Endothelial cell of umbilical vein (primary cell): Measurements from ENCODE around the gene FAM83F.

Experiments used
- EZH2 ChIP-seq: IDR thresholded peaks from 2 replicates; pipeline ENCODE4 v1.6.1; 2012; ENCODE audit warnings: borderline replicate concordance, low read depth, mild to moderate bottlenecking, moderate library complexity, low read length, inconsistent platforms; ENCODE audit not compliant: severe bottlenecking
- MYC ChIP-seq: IDR thresholded peaks from one replicate; pipeline ENCODE4 v1.6.1; 2011; ENCODE audit warnings: mild to moderate bottlenecking, low read depth, low read length
- POLR2A ChIP-seq: IDR thresholded peaks from 2 replicates; pipeline ENCODE4 v1.6.1; 2012; ENCODE audit warnings: low read depth, mild to moderate bottlenecking, control low read depth, low read length
- POLR2AphosphoS5 ChIP-seq: IDR thresholded peaks from 2 replicates; pipeline ENCODE4 v1.6.1; 2012; ENCODE audit warnings: low read depth, mild to moderate bottlenecking, control low read depth, low read length, moderate library complexity; ENCODE audit not compliant: insufficient read depth
- TF ChIP-seq, protein P1 (sequence below), 2 donors: IDR thresholded peaks; 1 replicate in 1 of 2; 2 replicates in 1 of 2; pipeline ENCODE4 v1.5.1; 2011; ENCODE audit warnings: low read length in 2 of 2, mild to moderate bottlenecking in 2 of 2, moderate library complexity in 2 of 2, control low read depth in 1 of 2, inconsistent platforms in 1 of 2, low read depth in 1 of 2; ENCODE audit not compliant: insufficient read depth in 1 of 2; ENCODE audit errors: extremely low read depth in 1 of 2

GRCh38 chr22:40021401-40022000, 26.7 kb downstream of the FAM83F start:
- TF ChIP-seq POLR2A, result no peak
- TF ChIP-seq, protein P1, sequence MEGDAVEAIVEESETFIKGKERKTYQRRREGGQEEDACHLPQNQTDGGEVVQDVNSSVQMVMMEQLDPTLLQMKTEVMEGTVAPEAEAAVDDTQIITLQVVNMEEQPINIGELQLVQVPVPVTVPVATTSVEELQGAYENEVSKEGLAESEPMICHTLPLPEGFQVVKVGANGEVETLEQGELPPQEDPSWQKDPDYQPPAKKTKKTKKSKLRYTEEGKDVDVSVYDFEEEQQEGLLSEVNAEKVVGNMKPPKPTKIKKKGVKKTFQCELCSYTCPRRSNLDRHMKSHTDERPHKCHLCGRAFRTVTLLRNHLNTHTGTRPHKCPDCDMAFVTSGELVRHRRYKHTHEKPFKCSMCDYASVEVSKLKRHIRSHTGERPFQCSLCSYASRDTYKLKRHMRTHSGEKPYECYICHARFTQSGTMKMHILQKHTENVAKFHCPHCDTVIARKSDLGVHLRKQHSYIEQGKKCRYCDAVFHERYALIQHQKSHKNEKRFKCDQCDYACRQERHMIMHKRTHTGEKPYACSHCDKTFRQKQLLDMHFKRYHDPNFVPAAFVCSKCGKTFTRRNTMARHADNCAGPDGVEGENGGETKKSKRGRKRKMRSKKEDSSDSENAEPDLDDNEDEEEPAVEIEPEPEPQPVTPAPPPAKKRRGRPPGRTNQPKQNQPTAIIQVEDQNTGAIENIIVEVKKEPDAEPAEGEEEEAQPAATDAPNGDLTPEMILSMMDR (IDR thresholded peaks at IDR 0.05; ENCODE audit: extremely low read depth in 1 of 2, insufficient read depth in 1 of 2, low read depth in 1 of 2, low read length in 2 of 2), result no peak
- TF ChIP-seq MYC, result no peak
- TF ChIP-seq POLR2AphosphoS5, result no peak
- no peak for TF ChIP-seq EZH2
